22Rv1 (cell line): ENCODE measurements around the gene AGAP1.

Experiments used
- H3K27ac ChIP-seq: fragments of 450-650 bp; 2 replicates; pipeline ENCODE4 v1.5.1; 2017
- ZFX ChIP-seq: fragments of 450-650 bp; IDR thresholded peaks from 2 replicates; pipeline ENCODE4 v1.6.1; 2017; ENCODE audit warnings: antibody characterized with exemption, borderline replicate concordance
- TF ChIP-seq, protein P1 (sequence below): fragments of 450-650 bp; IDR thresholded peaks from 2 replicates; pipeline ENCODE4 v1.5.1; 2017; ENCODE audit warnings: mild to moderate bottlenecking

AGAP1 gene

DNA sequence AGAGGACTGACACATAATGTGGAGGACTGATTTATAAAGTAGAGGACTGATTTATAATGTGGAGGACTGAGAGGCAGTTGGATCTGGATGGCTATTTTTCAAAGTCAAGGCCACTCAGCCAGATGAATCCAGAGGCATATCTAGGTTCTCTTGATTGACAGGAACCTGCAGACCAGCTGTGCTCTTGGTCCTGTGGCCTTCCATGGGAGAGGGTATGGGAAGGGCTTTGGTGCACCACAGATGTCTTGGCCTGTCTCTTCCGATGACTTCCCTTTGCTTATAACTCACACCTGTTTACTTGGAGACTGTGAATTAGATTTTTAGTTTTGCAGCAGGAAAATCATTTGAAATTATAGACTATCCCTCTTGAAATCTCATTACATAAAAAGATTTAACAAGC is 32.3 kb downstream of the AGAP1 start:
- no peak for TF ChIP-seq ZFX
- TF ChIP-seq, protein P1, sequence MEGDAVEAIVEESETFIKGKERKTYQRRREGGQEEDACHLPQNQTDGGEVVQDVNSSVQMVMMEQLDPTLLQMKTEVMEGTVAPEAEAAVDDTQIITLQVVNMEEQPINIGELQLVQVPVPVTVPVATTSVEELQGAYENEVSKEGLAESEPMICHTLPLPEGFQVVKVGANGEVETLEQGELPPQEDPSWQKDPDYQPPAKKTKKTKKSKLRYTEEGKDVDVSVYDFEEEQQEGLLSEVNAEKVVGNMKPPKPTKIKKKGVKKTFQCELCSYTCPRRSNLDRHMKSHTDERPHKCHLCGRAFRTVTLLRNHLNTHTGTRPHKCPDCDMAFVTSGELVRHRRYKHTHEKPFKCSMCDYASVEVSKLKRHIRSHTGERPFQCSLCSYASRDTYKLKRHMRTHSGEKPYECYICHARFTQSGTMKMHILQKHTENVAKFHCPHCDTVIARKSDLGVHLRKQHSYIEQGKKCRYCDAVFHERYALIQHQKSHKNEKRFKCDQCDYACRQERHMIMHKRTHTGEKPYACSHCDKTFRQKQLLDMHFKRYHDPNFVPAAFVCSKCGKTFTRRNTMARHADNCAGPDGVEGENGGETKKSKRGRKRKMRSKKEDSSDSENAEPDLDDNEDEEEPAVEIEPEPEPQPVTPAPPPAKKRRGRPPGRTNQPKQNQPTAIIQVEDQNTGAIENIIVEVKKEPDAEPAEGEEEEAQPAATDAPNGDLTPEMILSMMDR = no peak
- no peak overlapping the region for H3K27ac ChIP-seq

DNA sequence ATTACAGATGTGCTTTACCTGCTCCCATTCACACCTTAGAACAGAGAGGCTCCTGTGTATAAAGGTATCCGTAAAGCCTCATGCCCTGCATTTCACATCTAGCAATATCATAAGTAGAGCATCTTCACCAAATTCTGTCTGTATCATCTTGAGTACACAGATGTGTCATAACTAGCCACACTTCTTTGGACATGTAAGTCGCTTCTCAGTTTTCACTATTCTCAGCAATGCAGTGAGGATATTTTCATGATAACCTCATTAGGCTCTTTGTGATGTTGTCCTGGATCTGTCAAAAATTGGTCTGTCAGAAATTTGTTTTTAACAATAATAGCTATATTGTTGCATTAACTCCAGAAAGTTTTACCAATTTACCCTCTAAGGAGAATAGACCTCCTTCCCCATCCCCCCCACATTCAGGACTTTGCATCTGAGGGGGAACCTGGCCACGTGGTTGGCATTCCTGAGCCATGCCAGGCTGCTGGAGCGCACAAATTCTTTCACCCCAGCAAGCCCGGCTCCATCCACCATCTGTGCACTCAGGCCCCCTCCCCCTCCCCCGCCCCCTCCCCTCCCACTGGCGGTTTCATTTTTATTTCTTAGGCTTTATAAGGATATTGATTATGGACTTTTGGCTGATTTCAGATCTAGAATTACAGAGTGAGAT is 34.1 kb downstream of the AGAP1 start:
- no peak for TF ChIP-seq ZFX
- TF ChIP-seq, protein P1 = no peak
- no peak overlapping the region for H3K27ac ChIP-seq

DNA sequence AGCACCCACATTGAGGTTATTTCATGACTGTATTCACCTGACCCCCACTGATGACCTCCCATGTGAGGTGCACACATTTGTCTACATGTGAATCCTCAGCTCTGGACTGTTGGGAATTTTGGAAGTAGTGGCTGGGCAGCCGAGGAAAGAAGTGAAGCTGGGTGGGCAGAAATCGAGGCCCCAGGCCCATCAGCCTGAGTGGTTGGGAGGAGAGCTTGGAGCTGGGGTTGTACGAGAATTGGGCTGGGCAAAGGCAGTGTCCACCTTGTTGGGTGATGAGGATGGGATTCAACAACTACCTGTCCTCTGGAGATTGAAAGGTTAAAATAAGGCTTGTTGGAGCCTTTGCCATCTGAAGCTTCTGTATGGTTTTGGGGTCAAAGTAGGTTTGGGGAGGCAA is 35.8 kb downstream of the AGAP1 start:
- TF ChIP-seq ZFX = no peak
- TF ChIP-seq, protein P1 = no peak
- H3K27ac ChIP-seq = no peak overlapping the region

DNA sequence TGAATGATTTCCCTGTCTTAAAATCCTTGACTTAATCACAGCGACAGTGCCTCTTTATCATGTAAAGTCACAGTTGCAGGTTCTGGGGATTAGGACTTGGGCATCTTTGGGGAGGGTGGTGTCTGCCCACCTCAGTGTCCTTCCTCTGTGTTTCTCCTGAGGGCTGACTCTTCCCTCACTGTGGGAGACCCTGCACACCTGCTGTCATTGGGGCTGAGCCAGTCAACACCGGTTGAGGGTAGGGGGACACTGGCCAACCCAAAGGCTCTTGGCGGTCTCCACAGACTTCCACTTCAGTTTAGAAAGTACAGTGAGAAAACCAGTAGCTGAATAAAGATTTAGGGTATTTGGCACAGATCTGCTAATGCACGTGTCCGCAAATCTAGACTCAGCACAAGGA is 36.9 kb downstream of the AGAP1 start:
- no peak for TF ChIP-seq ZFX
- TF ChIP-seq, protein P1 = no peak

DNA sequence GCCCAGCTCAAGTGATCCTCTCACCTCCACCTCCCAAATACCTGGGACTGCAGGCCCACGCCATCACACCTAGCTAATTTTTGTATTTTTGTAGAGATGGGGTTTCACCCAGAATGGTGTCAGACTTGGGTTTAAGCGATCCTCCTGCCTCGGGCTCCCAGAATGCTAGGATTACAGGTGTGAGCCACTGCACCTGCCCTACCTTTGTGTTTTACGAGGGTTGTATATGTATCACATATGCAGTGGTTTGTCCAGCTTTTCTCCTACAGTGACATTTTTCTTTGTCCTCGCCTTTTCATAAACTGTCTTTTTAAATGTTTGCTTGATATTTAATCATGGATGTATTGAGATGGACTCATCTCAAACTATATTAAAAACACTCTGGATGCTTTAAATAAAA is 38.5 kb downstream of the AGAP1 start:
- H3K27ac ChIP-seq = no peak overlapping the region
- TF ChIP-seq ZFX = no peak
- TF ChIP-seq, protein P1 = no peak

More for the DNA sequence above, 36.9 kb downstream of the AGAP1 start:
- no peak overlapping the region for H3K27ac ChIP-seq

DNA sequence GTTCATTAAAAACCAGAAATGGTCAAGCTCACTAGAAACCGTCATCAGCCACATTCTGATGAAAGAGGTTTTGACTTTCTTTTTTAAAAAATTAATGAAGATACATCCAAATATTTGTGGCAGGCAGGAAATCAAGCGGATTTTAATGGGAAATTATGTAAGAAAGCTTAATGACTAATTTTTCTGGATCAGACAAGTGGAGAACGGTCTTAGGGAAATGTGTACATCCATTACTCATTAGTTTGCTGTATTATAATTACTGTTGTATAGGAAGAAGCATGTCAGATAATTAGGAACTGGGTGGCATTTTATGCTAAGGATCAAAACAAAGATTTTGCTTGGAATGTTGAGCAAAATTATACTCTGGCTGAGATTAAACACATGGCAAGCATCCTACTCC is 39.4 kb downstream of the AGAP1 start:
- no peak overlapping the region for H3K27ac ChIP-seq
- TF ChIP-seq, protein P1 = no peak
- no peak for TF ChIP-seq ZFX

DNA sequence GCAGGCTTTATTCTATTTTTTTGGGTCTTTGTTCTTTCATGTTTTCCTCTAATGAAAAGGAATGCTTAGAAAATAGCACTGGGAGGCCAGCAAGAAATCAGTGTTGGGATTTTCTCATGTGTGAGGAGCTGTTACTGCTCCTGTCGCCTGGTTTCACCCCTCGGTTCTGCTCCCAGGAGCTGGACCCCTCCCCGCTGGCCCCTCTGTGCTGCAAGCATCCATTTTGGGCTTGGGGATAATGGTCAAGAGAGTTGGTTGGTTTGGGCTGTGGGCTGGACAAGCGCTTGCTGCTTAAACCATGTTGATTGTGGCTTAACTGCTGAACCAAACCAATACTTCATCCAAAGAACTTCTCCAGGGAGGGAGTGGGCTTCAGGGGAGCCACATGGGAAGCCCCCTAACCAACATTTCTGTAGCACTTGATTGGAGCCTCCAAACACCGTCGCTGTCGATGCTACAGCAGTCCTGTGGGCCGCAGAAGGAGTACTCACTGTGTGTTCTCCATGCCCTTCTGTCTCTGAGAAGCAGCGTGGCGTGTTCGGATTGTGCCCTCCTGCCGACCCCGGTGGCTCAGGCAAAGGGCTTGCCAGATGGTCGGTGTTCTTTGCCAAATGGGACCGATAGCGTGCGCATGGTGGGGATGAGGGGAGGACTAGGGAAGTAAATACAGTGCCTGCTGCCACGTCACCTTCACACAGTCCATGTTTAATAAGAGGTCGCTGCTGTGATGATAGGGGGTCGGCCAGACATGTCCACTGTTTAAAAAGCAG is 40.0 kb downstream of the AGAP1 start:
- H3K27ac ChIP-seq = no peak overlapping the region
- no peak for TF ChIP-seq ZFX
- TF ChIP-seq, protein P1 = no peak
